GM13976 (cell line): ENCODE results near the gene KDM4C.

Source experiments
- DNase-seq: peaks from one replicate; pipeline ENCODE4 v3.0.0; 2012; ENCODE audit warnings: low spot score
- CTCF ChIP-seq: IDR thresholded peaks from 2 replicates; pipeline ENCODE4 v1.5.1; 2012; ENCODE audit warnings: borderline replicate concordance, mild to moderate bottlenecking; ENCODE audit not compliant: insufficient read depth; ENCODE audit errors: extremely low read depth, missing control alignments, control extremely low read depth
- in situ Hi-C: fragments of 300-500 bp; cut with MboI; formaldehyde crosslinking; loops from one replicate; pipeline ENCODE4 v1.12.0; 2022; ENCODE audit warnings: low sequenced_read_pairs, mixed read lengths, inconsistent platforms; ENCODE audit not compliant: unreplicated experiment

The KDM4C gene

GRCh38 chr9:7121664-7122063 lies 363.9 kb downstream of the KDM4C start:
- no peak for DNase-seq
- no peak for TF ChIP-seq CTCF
- in situ Hi-C loops = no loop called here

- DNase-seq = no peak
- in situ Hi-C loops = no loop called here
- TF ChIP-seq CTCF = no peak
These were observed 366.0 kb downstream of the KDM4C start for GRCh38 chr9:7123743-7124142.

GRCh38 chr9:7125231-7125630 lies 367.5 kb downstream of the KDM4C start:
- in situ Hi-C loops = no loop called here
- no peak for DNase-seq
- TF ChIP-seq CTCF = no peak

- TF ChIP-seq CTCF = no peak
- in situ Hi-C loops = no loop called here
- DNase-seq = no peak
These were observed 371.6 kb downstream of the KDM4C start for GRCh38 chr9:7129391-7129790.

GRCh38 chr9:7130266-7130820 lies 372.6 kb downstream of the KDM4C start:
- no peak for DNase-seq
- in situ Hi-C loops = no loop called here
- TF ChIP-seq CTCF = no peak

- in situ Hi-C loops = no loop called here
- DNase-seq = no peak
- no peak for TF ChIP-seq CTCF
These were observed 374.8 kb downstream of the KDM4C start for GRCh38 chr9:7132605-7133004.

GRCh38 chr9:7135735-7136134 lies 378.0 kb downstream of the KDM4C start:
- TF ChIP-seq CTCF = no peak
- DNase-seq = no peak
- in situ Hi-C loops = no loop called here
